HepG2 (cell line): ENCODE data around the gene XPNPEP1.

ENCODE experiments used
- BRCA1 ChIP-seq: sonication (generic); formaldehyde crosslinking; IDR thresholded peaks from 2 replicates; pipeline ENCODE4 v1.4.0; 2020; ENCODE audit warnings: missing genetic modification reagents
- CREM ChIP-seq, 2 experiments: sonication (generic) in 1 of 2; formaldehyde crosslinking in 1 of 2; IDR thresholded peaks; 2 replicates each; pipeline versions ENCODE4 v1.4.0 to v1.6.1; 2016 to 2020; ENCODE audit warnings: antibody characterized with exemption in 1 of 2, mild to moderate bottlenecking in 1 of 2, missing genetic modification reagents in 1 of 2
- GTF2F1 ChIP-seq: fragments of 150-350 bp; IDR thresholded peaks from 2 replicates; pipeline ENCODE4 v1.6.1; 2014; ENCODE audit warnings: low read length
- HCFC1 ChIP-seq: fragments of 150-350 bp; IDR thresholded peaks from 2 replicates; pipeline ENCODE4 v1.6.1; 2014; ENCODE audit warnings: low read depth, low read length
- MED13 ChIP-seq: sonication (generic); formaldehyde crosslinking; IDR thresholded peaks from 2 replicates; pipeline ENCODE4 v1.5.0; 2020; ENCODE audit warnings: missing genetic modification reagents
- POLR2AphosphoS5 ChIP-seq: IDR thresholded peaks from 2 replicates; pipeline ENCODE4 v1.6.1; 2012; ENCODE audit warnings: low read depth, low read length
- TAF1 ChIP-seq: sonication (generic); formaldehyde crosslinking; IDR thresholded peaks from 2 replicates; pipeline ENCODE4 v1.4.0; 2020; ENCODE audit warnings: missing genetic modification reagents
- TF ChIP-seq, protein P1 (sequence below): IDR thresholded peaks from 2 replicates; pipeline ENCODE4 v1.6.1; 2012; ENCODE audit warnings: inconsistent platforms

DNA sequence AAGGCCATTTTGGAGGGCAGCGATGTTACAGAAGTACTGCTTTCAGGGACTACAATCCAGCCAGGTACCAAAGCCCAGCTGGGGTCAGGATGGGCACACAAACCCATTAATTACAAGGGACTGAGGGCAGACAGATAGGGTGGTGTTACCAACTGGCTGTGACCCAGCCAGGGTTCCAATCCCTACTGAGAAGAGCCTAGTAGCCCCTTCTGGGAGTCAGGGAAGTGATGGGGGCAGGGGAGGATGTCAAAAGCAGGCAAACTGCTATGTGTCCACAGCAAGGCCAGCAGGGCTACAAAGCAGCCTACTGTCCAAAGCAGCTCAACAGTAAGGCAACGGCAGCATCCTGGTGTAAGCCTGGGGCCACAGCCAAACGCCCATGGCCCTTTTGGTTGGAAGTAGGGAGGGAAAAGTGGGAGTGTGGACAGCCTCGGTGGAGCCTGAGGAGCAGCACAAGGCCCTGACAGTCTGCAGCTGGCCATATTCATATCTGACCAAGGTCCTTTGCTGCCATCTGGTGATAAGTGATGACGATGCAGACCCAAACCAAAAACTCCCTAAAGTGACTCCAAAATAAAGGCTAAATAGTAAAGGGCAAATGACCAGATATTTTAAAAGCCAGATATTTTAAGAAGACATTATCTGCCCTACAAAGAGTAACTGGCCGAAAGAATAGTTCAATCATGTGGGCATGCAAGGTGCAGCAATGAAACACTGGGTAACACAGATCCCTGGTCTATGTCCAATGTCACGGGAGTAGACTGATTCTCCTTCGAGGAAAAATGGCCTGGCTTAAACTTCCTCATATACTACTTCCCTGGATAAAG is 56.9 kb downstream of the XPNPEP1 start:
- TF ChIP-seq BRCA1 (CRISPR knock-in tag) (no peak), GTF2F1 (no peak), TAF1 (CRISPR knock-in tag) (no peak), MED13 (CRISPR knock-in tag) (no peak), HCFC1 (no peak), POLR2AphosphoS5 (no peak), CREM (IDR thresholded peaks at IDR 0.05) (no peak), CREM (CRISPR knock-in tag; IDR thresholded peaks at IDR 0.05) (no peak)
- TF ChIP-seq, protein P1, sequence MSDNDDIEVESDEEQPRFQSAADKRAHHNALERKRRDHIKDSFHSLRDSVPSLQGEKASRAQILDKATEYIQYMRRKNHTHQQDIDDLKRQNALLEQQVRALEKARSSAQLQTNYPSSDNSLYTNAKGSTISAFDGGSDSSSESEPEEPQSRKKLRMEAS = no peak
